GM21723 (cell line): Measurements from ENCODE around the gene TMEM145.
"Not testable (repeated sequence)": the region's sequence is repeated elsewhere in the genome, so short reads cannot be mapped to it uniquely, and the experiment has no call there.

Experiments used
- ATAC-seq: cut with Tn5 transposase; IDR thresholded peaks from one replicate; pipeline ENCODE4 v1.9.1; 2021; ENCODE audit warnings: mild to moderate bottlenecking, moderate library complexity; ENCODE audit not compliant: unreplicated experiment

Gene TMEM145

DNA sequence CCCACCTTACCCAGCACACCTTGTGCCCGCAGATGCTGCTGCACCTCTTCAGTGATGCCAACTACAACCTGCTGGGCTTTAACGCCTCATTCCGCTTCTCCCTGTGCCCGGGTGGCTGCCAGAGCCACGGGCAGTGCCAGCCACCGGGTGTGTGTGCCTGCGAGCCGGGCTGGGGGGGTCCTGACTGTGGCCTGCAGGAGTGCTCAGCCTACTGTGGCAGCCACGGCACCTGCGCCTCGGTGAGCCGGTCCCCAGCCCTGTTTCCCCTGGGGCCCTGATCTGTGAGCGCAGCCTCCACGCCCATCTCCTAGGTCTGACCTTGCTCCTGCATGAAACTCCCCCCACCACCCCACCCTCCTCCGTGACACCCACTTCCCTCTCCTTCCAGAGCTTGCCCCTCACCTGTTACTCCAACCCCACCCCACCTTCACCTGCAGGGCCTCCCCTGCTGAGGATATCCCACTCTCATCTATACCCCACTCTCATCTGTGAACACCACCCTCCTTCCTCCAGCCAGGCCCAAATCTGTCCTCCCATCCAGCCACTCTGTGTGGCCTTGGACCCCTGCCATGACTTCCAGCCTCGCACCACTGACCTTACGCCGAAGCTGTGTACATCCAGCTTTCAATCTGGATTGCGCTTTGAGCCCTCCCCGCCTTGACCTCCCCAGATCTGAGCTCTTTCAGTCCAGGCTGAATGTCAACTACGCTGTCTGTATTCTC lies 21.0 kb downstream of the TMEM145 start:
- no peak for ATAC-seq

DNA sequence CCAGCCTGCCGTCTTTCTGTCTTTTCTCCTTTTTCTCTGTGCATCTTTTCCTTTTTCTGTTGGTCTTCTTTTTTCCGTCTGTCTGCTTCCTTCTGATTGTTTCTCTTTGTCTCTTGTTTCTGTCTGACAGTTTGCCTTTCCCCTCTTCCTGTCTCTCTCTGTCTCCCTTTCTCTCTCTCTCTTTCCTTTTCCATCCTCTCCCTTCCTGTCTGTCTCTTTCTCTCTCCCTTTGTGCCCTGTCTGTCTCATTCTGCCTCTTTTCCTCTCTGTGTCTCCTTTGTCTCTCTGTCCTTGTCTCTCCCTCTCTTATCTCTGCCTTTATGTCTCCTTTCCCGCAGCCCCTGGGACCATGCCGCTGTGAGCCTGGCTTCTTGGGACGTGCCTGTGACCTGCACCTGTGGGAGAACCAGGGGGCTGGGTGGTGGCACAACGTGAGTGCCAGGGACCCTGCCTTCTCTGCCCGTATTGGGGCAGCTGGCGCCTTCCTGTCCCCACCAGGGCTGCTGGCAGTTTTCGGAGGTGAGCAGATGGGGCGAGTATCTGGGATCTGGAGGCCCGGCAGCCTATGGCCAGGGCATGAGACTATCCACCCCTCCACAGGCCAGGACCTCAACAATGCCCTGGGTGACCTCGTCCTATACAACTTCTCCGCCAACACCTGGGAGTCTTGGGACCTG lies 21.7 kb downstream of the TMEM145 start:
- no peak for ATAC-seq

DNA sequence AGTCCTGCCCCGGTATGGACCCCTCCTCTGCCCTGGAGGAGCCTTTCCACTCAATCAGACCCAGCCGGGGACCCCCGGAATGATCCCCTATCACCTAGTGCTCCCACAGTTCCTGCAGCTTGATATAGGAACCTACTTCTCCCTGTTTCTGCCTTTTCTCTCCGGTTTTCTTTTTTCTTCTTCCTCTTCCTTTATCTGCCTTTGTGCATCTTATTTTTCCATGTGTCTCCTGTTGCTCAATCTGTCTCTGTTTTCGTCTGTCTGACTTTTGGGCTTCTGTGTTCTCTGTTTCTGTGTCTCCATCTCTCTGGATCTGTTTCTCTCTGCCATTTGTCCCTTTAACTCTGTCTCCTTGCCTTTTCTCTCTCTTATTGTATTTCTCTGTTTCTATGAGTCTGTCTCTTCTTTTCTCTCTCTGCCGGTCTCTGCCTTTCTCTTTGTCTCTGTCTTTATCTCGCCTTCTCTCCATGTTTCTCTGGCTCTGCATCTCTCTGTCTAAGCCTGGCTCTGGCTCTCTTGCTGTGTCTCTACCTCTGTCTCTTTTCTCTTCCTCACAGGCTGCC lies 22.3 kb downstream of the TMEM145 start:
- ATAC-seq, result no peak

DNA sequence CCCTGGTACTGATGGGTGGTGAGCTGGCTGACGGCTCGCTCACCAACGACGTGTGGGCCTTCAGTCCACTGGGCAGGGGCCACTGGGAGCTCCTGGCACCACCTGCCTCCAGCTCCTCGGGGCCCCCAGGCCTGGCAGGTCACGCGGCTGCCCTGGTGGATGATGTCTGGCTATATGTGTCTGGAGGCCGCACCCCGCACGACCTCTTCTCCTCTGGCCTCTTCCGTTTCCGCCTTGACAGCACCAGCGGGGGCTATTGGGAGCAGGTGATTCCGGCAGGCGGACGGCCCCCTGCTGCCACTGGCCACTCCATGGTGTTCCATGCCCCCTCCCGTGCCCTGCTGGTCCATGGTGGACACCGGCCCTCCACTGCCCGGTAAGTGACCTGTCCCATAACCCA lies 22.9 kb downstream of the TMEM145 start:
- ATAC-seq, result no peak

DNA sequence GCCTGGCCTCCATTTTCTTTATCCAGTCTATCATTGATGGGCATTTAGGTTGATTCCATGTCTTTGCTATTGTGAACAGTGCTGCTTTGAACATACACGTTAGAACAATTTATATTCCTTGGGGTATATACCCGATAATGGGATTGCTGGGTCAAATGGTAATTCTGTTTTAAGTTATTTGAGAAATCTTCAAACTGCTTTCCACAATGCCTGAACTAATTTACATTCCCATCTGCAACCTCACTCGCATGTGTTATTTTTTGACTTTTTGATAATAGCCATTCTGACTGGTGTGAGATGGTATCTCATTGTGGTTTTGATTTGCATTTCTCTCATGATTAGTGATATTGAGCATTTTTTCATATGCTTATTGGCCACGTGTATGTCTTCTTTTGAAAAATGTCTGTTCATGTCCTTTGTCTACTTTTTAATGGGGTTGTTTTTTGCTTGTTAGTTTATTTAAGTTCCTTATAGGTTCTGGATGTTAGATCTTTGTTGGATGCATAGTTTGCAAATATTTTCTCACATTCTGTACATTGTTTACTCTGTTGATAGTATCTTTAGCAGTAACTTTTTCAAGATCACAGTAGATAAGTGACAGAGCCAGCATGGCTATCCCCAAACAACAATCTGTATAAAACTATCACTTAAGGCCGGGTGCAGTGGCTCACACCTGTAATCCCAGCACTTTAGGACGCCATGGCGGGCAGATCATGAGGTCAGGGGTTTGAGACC lies 26.2 kb downstream of the TMEM145 start:
- ATAC-seq, result not testable (repeated sequence)

DNA sequence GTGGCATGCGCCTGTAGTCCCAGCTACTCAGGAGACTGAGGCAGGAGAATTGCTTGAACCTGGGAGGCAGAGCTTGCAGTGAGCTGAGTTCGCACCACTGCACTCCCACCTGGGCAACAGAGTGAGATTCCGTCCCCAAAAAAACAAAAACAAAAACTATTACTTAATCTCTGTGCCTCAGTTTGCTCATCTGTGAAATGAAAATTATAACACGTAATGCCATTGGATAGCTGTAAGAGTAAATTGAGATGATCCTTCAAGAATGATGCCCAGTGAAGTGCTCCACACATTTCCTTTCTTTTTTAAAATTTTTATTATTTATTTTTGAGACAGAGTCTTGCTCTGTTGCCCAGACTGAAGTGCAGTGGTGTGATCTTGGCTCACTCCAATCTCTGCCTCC lies 26.8 kb downstream of the TMEM145 start:
- ATAC-seq, result not testable (repeated sequence)

DNA sequence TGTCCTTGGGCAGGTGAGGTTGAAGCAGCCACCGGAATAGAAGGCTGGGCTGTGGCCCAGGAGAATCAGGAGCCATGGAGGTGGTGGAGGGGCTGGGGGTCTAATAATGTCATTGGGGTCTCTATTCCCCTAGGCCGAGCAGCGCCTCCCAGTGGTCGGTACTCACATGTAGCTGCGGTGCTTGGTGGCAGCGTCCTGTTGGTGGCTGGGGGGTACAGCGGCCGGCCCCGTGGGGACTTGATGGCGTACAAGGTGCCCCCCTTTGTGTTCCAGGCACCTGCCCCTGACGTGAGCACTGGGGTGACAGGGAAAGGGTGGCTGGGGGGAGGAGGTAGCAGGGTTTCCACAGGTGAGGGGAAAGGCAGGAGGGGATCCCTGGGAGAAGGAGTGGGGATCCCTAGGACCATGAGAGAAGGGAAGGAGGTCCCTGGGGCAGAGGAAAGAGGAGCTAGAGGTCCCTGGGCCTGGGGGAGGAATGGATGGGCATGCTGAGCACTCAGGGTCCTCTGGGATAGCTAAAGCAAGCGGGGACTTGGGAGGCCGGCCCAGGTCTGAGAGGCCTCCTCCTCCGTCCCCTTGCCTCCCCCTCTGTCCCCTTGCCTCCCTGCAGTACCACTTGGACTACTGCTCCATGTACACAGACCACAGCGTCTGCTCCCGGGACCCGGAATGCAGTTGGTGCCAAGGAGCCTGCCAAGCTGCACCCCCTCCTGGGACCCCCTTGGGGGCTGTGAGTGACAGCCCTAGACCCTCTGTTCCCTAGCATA lies 30.4 kb downstream of the TMEM145 start:
- ATAC-seq, result no peak

DNA sequence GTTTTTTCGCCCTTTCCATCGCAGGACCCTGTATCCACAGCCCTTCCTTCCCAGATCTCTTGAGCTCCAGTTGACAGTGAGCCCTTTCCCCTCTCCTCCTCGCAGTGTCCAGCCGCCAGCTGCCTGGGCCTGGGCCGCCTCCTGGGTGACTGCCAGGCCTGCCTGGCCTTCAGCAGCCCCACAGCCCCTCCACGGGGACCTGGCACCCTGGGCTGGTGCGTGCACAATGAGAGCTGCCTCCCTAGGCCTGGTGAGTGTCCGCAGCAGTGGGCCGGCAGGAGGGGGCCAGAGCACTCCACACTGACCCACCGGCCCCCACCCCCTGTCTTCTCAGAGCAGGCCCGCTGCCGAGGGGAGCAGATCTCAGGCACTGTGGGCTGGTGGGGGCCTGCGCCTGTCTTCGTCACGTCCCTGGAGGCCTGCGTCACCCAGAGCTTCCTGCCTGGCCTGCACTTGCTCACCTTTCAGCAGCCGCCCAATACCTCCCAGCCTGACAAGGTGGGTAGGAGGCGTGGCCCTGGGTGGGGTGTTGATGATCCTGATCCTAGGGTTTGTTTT lies 31.3 kb downstream of the TMEM145 start:
- ATAC-seq, result no peak

DNA sequence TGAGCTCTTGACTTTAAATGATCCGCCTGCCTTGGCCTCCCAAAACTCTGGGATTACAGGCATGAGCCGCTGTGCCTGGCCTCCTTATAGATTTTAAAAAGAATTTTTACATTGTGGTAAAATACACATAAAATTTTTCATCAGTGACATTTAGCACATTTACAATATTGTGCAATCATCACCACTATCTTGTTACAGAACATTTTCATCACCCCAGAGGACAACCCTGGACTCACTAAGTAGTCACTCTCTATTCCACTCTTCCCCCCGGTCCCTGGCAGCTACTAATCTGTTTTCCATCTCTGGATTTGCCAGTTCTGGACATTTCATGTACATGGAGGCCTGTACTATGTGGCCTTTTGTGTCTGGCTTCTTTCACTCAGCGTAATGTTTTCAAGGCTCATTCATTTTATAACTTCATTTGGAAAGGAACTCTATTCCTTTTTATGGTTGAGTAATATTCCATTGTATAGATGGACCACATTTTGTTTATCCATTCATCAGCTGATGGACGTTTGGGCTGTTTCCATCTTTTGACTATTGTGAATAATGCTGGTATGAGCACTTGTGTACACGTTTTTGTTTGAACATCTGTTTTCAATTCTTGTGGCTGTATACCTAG lies 32.2 kb downstream of the TMEM145 start:
- ATAC-seq, result no peak

DNA sequence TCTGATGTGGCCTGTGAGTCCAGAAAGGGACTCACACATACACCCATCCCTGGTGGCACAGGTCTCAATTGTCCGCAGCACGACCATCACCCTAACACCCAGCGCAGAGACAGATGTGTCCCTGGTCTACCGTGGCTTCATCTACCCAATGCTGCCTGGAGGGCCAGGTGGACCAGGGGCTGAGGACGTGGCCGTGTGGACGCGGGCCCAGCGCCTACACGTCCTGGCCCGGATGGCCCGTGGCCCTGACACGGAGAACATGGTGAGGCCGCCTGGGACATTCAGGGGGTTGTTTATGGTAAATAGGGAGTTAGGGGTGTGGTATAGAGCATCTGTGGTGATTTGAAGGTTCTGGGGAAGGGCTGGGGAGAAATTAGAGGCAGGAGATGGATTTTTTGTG lies 35.1 kb downstream of the TMEM145 start:
- no peak for ATAC-seq

DNA sequence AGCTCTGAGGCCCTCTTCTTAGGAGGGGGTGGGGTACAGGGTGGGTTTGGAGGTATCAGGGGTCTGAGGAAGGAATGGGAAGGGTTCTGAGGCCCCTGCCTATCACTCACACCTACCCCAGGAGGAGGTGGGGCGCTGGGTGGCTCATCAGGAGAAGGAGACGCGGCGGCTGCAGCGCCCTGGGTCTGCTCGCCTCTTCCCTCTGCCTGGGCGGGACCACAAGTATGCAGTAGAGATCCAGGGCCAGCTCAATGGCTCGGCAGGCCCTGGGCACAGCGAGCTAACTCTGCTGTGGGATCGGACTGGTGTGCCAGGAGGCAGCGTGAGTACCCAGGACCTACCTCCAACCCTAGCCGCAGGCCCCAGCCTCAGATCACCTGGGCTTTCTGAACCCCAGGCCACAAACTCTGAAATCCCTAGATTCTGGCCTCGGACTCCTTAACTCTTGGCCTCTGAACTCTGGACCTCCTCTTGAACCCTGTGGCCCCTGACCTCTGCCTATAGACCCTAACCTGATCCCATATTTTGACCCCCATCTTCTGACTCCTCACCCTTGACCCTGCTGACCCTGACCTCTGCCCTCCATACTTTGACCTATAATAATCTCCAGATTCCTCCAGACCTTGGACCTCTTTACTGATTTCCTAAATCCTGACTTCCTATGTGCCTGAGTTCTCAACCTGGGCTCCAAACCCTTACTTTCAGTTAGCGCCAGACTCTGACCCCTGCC lies 36.4 kb downstream of the TMEM145 start:
- no peak for ATAC-seq

DNA sequence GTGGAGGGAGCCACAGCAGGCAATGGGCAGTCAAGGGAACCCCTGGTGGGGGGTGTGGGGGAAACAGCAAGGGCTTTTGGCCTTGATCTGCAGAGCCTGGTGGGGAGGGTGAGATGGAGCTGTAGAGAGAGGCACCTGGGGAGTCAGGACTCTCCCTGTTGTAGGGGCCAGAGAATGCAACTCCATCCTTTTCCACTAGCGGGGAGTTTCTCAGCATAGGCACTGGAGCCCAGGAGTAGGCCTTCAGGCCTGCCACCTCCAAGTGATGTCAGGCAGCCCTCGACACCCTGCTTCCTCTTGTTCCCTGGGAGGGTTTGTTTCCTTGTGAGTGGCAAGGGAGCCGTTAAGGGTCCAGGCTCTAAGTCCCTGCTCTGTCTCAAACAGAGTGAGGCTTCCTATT lies 37.3 kb downstream of the TMEM145 start:
- no peak for ATAC-seq

DNA sequence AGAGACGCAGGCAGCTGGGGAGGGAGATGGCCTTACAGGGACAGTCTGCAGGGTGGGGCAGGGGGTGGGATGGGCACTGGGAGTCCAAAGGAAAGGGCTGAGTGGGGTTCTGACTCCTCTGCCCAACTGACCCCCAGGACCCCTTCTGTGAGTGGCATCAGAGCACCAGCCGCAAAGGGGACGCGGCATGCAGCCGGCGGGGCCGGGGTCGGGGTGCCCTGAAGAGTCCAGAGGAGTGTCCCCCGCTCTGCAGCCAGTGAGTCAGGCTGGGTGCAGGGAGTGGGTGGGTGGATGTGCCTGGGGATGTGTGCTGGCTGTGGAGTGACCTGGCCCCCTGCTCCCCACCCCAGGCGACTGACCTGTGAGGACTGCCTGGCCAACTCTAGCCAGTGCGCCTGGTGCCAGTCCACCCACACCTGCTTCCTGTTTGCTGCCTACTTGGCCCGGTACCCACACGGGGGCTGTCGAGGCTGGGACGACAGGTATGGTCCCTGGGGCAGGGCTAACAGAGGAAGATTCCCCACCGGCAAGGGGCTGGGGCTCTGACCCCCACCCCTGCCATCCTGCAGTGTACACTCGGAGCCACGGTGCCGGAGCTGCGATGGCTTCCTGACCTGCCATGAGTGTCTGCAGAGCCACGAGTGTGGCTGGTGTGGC lies 38.1 kb downstream of the TMEM145 start:
- no peak for ATAC-seq

DNA sequence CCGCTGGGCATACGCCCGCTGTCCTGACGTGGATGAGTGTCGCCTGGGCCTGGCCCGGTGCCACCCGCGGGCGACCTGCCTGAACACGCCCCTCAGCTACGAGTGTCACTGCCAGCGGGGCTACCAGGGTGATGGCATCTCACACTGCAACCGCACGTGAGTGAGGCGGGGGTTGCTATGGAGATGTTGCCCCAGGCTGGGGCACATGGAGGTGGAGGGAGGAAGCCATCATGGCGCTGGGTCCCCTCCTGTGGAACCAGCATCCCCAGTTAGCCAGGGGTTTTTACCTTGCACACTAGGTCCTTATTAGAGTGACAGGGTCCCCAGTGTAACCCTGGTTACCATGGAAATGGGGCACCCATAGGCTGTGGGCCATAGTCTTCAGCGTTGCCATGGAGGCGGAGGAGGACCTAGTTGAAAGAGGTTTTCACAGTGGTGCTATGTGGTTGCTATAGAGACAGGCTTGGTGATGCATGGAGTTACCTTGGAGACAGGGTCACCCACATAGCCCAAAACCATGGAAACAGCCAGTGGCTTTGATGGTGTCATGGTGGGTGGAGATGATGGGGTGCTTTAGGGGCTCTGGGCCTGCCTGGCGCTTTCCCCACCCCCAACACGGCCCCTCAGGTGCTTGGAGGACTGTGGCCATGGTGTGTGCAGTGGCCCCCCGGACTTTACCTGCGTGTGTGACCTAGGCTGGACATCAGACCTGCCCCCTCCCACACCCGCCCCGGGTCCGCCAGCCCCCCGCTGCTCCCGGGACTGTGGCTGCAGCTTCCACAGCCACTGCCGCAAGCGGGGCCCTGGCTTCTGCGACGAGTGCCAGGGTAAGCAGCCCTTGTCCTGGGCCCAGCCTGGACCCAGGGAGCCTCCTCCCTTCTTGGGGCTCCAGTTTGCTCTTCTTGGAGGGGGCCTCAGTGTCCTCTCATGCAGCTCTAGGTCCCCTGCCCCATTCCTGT lies 39.5 kb downstream of the TMEM145 start:
- ATAC-seq, result no peak

DNA sequence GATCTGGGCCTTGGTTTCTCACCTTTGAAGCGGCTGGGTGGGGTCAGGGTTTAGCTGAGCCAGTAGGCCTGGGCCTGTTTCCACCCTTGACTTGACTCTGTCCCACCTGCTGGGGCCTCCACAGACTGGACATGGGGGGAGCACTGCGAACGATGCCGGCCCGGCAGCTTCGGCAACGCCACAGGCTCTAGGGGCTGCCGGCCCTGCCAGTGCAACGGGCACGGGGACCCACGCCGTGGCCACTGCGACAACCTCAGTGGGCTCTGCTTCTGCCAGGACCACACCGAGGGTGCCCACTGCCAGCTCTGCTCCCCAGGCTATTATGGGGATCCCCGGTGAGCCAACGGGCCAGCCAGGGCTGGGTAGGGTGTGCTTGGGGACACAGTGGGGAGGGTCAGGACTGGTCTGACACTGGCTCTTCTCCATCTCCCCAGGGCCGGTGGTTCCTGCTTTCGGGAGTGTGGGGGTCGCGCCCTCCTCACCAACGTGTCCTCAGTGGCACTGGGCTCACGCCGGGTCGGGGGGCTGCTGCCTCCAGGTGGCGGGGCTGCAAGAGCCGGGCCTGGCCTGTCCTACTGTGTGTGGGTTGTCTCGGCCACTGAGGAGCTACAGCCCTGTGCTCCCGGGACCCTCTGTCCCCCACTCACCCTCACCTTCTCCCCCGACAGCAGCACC lies 40.4 kb downstream of the TMEM145 start:
- ATAC-seq, result no peak

DNA sequence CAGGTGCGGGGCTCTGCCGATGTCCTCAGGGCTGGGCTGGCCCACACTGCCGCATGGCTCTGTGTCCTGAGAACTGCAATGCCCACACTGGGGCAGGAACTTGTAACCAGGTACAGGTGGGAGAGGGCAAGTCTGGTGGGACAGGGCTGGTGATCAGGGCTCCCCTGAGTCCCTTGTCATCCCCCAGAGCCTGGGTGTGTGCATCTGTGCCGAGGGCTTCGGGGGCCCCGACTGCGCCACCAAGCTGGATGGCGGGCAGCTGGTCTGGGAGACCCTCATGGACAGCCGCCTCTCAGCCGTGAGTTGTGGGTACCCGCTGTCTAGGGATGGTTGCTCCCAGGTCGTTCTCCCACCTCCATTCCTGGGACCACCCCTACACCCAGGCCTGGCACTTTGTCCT lies 42.8 kb downstream of the TMEM145 start:
- ATAC-seq, result no peak

DNA sequence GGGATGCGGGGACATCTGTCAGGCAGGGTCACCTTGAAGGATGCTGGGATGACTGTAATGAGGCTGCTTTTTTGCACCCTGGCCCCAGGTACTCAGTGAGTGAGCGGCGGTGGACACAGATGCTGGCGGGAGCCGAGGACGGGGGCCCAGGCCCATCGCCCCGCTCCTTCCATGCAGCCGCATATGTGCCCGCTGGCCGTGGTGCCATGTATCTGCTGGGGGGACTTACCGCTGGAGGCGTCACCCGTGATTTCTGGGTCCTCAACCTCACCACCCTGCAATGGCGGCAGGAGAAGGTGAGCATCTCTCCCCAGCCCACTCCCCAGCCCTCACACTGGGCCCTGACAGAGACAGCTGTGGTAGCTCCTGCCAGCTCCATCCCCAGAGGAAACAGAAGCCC lies 43.6 kb downstream of the TMEM145 start:
- ATAC-seq, result no peak
